HUES6 (cell line): ENCODE measurements around the gene PAPPA.

Experiments
- H3K27ac ChIP-seq: 2 replicates; pipeline ENCODE4 v1.7.0; 2013; ENCODE audit warnings: low read depth, mild to moderate bottlenecking, low read length, inconsistent platforms
- H3K27me3 ChIP-seq: 2 replicates; pipeline ENCODE4 v1.6.1; 2013; ENCODE audit warnings: low read length; ENCODE audit not compliant: control insufficient read depth, insufficient read depth
- H3K36me3 ChIP-seq: 2 replicates; pipeline ENCODE4 v1.6.1; 2013; ENCODE audit warnings: low read length; ENCODE audit not compliant: control insufficient read depth, insufficient read depth
- H3K4me1 ChIP-seq: 2 replicates; pipeline ENCODE4 v1.6.1; 2013; ENCODE audit warnings: low read length; ENCODE audit not compliant: control insufficient read depth, insufficient read depth
- H3K4me3 ChIP-seq: 2 replicates; pipeline ENCODE4 v1.5.1; 2013; ENCODE audit warnings: low read depth, low read length
- H3K9ac ChIP-seq: one replicate; pipeline ENCODE4 v1.6.1; 2013; ENCODE audit warnings: mild to moderate bottlenecking, low read length
- H3K9me3 ChIP-seq: 2 replicates; pipeline ENCODE4 v1.6.1; 2013; ENCODE audit warnings: low read depth, low read length; ENCODE audit not compliant: control insufficient read depth, insufficient read depth

PAPPA gene

DNA sequence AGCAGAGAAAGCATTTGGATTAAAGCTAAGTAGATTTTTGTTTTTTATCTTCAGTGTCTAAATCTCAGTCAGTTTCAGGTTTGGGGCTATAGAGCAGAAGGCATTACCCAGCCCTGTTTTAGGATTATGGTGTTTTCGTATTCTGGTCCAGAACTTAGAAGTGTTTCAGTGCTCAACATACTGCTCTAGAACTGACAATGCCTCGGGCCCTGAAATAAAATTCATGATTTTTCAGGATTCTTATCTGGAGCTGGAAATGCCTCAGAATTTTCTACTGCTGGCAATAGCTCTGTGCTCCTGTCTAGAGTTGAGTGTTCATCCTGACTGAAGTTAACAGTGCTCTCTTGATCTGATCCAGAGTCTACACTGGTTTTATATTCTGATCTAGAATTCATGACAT lies 163.9 kb downstream of the PAPPA start:
- H3K9ac ChIP-seq: no peak overlapping the region
- H3K4me3 ChIP-seq: no peak overlapping the region
- peaks cover 15% of the 10 kb centered on the region for H3K4me1 ChIP-seq
- H3K36me3 ChIP-seq: no peaks in the 10 kb centered on the region
- H3K9me3 ChIP-seq: no peaks in the 10 kb centered on the region
- no peak overlapping the region for H3K27ac ChIP-seq
- H3K27me3 ChIP-seq: peaks cover 10% of the 10 kb centered on the region

DNA sequence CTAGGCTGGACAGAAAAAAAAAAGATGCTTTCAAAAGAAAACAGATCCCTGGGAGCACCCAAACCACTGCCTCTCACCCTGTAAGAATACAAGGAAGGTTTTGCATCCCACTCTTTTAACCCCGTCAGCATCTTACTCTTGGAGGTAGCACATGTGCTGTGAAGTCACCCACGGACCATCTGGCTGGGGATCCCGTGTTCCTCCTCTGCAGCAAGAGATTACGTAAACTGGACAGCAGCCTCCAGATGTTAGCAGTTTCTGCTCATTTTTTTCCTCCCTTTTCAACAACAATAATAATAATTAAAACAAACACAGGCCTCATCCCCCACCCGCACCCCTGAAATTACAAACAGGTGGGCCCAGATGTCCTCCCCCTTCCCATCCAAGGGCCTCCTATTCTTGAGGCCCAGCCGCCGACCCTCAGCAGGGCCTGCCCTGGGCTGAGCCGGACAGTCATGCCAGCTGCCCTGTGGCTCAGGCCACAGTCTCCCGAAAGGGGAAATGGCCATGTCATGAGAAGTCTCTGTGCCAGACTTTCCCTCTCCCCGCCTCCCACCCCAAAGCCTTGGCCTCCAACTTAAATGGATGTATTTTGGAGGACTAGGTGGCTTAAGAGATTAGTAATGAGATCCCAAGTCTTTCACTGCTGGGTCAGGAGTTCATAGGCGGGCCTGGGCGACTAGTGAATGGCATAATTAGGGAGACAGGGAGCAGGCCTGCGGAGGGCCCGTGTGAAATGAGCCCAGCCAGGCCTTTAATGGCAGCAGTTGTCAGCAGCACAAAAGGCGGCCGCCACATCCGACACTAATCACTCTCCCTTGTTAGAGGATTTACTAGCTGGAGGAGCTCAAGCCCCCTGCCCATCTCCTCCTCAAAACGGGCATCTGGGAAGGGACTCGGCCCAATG lies 165.1 kb downstream of the PAPPA start:
- Histone ChIP-seq H3K36me3 (no peaks in the 10 kb centered on the region), H3K27ac (no peak overlapping the region), H3K9ac (no peak overlapping the region), H3K9me3 (no peaks in the 10 kb centered on the region), H3K27me3 (peaks cover 10% of the 10 kb centered on the region), H3K4me1 (peaks cover 24% of the 10 kb centered on the region), H3K4me3 (no peak overlapping the region)

DNA sequence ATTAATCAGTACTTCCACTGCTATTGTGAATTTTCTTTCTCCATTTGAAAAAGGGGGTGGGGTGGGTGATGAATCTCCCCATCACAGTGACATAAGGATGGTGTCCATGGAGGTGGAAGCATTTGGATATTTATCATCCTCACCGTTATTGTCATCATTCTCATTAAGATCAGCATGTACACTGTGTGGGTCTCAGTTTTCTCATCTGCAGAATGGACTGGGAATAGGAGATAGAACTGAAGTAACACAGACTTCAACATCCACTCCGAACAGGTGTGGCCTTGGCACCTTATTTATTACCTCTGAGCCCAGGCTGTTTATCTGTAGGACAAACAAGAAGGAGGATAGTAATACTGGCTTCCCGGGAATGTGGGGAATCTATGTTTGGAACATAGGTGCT lies 165.9 kb downstream of the PAPPA start:
- H3K9ac ChIP-seq: no peak overlapping the region
- no peaks in the 10 kb centered on the region for H3K9me3 ChIP-seq
- peaks cover 10% of the 10 kb centered on the region for H3K27me3 ChIP-seq
- no peak overlapping the region for H3K27ac ChIP-seq
- peaks cover 24% of the 10 kb centered on the region for H3K4me1 ChIP-seq
- H3K4me3 ChIP-seq: no peak overlapping the region
- no peaks in the 10 kb centered on the region for H3K36me3 ChIP-seq

DNA sequence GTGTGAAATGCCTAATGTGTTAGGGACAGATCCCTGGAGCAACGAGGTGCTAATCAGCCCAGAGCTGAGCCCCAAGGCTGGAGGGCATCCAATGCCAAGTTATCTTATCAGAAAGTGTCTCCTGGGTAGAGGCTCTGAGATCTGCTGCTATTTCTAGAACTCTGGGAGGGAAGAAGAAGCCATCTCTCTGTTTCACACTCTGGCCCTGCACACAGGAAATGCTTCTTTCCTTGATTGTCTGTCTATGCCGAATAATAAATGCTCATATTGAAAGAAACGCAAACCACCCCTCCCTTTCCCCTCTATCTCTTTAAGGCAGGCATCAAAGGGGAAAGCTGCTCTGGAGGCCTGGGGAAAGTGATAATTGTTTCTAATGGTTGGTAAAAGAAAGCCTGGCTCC lies 166.7 kb downstream of the PAPPA start:
- H3K4me3 ChIP-seq: no peak overlapping the region
- H3K4me1 ChIP-seq: peaks cover 24% of the 10 kb centered on the region
- H3K27ac ChIP-seq: no peak overlapping the region
- H3K36me3 ChIP-seq: no peaks in the 10 kb centered on the region
- H3K9ac ChIP-seq: no peak overlapping the region
- no peaks in the 10 kb centered on the region for H3K9me3 ChIP-seq
- H3K27me3 ChIP-seq: peaks cover 13% of the 10 kb centered on the region

DNA sequence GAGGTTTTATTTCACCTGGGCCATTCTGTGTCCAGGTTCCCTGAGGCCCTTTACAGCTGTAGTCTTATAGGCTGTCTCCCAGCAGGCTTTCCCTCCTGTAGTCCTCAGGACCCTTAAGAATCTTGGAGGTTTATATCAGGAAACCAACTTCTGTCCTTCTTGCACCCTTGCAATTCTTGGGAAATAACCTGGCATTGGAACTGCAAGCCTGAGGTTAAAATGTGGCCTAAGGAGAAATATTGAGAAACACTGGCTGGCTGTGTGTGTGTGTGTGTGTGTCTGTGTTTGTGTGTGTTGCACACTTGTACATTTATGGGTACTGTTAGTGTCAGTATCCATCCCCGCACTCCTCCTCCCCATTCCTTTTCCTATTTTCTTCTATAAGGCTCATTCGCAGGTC lies 168.9 kb downstream of the PAPPA start:
- Histone ChIP-seq H3K9ac (no peak overlapping the region), H3K27ac (no peak overlapping the region), H3K36me3 (no peaks in the 10 kb centered on the region), H3K9me3 (no peaks in the 10 kb centered on the region), H3K27me3 (peaks cover 9% of the 10 kb centered on the region; the same call in 1 of the 2 replicates), H3K4me3 (no peak overlapping the region), H3K4me1 (peaks cover 24% of the 10 kb centered on the region)

DNA sequence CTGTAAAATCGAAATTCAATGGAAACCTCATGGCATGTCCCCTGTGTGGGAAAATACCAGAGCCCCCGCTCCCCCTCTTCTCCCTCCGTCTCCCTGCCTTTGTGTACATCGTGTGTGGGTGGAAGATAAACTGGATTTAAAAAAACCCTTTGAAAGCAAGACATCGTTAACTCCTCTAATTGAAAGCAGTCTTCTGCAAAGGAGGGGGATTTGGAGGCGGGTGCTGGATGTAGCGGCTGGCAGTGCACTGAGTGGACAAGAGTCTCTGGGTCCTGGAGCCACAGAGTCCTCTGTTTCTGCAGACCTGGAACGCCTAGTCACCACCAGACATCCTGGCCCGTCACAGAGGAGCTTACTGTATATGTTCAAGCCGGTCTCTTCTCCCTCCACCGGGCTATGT lies 169.4 kb downstream of the PAPPA start:
- H3K4me1 ChIP-seq: peaks cover 24% of the 10 kb centered on the region
- H3K36me3 ChIP-seq: no peaks in the 10 kb centered on the region
- H3K4me3 ChIP-seq: no peak overlapping the region
- no peak overlapping the region for H3K9ac ChIP-seq
- no peak overlapping the region for H3K27ac ChIP-seq
- no peaks in the 10 kb centered on the region for H3K9me3 ChIP-seq
- H3K27me3 ChIP-seq: peaks cover 11% of the 10 kb centered on the region; the same call in 1 of the 2 replicates

DNA sequence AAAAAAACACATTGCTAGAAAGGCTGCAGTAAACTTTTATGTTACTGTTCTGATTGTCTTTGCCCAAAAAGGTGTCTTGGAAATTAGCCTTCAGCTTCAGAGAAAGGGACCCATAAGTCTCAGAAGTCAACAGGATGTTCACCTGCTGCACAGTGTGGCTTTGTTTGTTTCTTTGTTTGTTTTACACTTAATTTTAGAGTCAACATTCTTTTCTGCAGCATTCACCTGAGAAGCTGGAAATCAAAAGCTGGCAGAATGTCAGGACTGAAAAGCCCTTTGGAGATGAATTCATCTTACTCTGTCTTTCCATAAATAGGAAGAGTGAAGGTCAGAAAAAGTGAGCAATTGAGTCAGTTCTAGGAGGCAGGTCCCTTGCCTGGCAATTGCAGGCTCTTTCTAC lies 170.0 kb downstream of the PAPPA start:
- Histone ChIP-seq H3K4me3 (no peak overlapping the region), H3K4me1 (peaks cover 24% of the 10 kb centered on the region), H3K27me3 (peaks cover 14% of the 10 kb centered on the region; the same call in 1 of the 2 replicates), H3K9ac (no peak overlapping the region), H3K9me3 (no peaks in the 10 kb centered on the region), H3K36me3 (no peaks in the 10 kb centered on the region), H3K27ac (no peak overlapping the region)

DNA sequence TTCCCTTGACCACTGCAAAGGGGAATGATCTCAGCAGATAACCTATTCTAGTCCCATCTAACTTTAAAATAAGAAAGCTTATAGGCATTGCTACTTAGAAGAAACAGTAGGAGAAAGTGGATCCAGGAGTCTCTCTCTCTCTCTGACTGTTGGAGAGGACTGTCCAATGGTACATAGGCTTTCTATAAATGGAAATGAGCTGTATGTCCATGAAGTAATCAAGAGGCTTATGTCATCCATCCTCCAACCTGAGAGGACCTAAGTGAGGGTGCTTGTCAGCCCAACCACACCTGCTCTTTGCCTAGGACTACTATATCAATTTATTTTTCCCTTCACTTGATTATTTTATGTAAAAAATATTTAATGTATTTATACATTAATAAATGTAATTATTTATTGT lies 172.3 kb downstream of the PAPPA start:
- Histone ChIP-seq H3K4me3 (no peak overlapping the region), H3K27me3 (peaks cover 20% of the 10 kb centered on the region; the same call in 1 of the 2 replicates), H3K9ac (no peak overlapping the region), H3K9me3 (no peaks in the 10 kb centered on the region), H3K4me1 (peaks cover 12% of the 10 kb centered on the region), H3K27ac (no peak overlapping the region), H3K36me3 (no peaks in the 10 kb centered on the region)

DNA sequence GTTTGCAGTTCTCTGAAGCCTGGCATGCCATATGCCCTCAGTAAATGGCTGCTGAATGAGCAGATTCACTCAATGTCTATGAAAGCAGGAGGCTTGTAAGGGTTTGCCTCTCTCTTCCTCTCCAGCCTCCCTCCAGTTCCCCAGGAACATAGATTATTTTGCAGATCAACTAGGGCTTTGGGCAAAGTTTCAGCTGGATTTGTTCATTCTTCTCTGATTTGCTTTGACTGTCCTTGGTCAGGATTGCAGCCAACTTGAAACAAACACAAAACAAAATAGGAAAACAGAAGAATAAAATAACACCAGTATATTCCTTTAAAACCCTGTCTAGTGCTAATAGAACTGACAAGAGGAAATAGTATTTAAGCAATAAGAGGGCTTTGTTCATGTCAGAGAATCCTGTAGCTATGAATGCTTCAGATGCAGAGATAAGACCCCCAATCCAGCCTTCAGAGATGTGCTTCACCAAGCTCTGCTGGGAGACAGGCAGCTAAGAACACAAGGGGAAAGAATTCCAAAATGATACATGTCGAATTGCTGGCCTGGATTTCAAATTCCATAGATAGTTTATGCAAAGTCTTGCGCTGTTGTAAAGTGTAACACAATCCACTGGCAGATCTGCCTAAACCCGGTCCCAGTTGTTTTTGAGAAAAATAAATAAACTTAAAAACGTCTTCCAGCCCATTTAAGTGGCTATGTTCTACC lies 174.3 kb downstream of the PAPPA start:
- Histone ChIP-seq H3K36me3 (no peaks in the 10 kb centered on the region), H3K9me3 (no peaks in the 10 kb centered on the region), H3K4me3 (no peak overlapping the region), H3K27me3 (peaks cover 38% of the 10 kb centered on the region), H3K27ac (no peak overlapping the region), H3K4me1 (peaks cover 16% of the 10 kb centered on the region), H3K9ac (no peak overlapping the region)

DNA sequence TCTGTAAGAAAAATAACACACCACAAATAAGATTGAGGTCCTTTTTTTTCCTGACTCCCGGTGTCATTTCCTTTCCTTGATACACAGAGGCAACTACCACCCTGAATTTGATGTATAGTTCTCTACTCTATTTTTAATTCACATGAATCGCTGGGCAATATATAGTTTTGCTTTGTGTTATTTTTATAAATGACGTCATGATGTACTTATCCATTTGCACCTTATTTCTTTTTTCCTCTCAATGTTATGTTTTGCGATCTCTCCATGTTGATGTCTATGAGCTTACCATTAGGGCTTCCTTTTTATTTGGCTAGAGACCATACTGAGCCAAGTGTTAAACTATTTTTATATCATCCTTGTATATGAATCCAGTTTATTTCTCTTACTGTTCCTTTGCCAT lies 175.9 kb downstream of the PAPPA start:
- H3K9me3 ChIP-seq: no peaks in the 10 kb centered on the region
- H3K4me3 ChIP-seq: no peak overlapping the region
- no peak overlapping the region for H3K9ac ChIP-seq
- H3K27ac ChIP-seq: no peak overlapping the region
- H3K4me1 ChIP-seq: peaks cover 26% of the 10 kb centered on the region
- peaks cover 54% of the 10 kb centered on the region for H3K27me3 ChIP-seq
- H3K36me3 ChIP-seq: no peaks in the 10 kb centered on the region

DNA sequence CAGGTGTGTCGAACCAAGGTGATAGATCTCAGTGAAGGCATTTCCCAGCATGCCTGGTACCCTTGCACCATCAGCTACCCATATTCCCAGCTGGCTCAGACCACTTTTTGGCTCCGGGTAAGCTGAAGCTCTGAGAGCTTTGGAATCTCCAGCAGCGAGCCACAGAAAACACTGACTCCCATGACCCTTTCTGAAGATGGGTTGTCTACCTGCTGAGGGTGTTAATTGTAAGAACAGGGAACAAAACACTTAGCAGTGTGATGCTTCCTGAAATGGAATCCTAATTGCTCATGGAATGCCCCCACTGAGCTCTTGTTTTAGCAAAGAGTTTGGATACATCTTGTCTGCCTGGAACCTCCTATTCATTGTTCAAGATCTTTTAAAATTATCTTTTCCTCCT lies 177.7 kb downstream of the PAPPA start:
- no peaks in the 10 kb centered on the region for H3K36me3 ChIP-seq
- H3K9me3 ChIP-seq: no peaks in the 10 kb centered on the region
- H3K27me3 ChIP-seq: peaks cover 69% of the 10 kb centered on the region
- no peak overlapping the region for H3K9ac ChIP-seq
- H3K4me1 ChIP-seq: peaks cover 26% of the 10 kb centered on the region
- H3K4me3 ChIP-seq: no peak overlapping the region
- H3K27ac ChIP-seq: no peak overlapping the region
